Loucy (cell line): Measurements from ENCODE around the gene GRM7.

ENCODE experiments used
- CTCF ChIP-seq: fragments of 200-600 bp; sonication (generic); conservative IDR thresholded peaks from 2 replicates; pipeline ENCODE4 v1.5.1; 2014; ENCODE audit warnings: mild to moderate bottlenecking, antibody characterized with exemption, low read length
- EZH2phosphoT487 ChIP-seq: fragments of 200-600 bp; IDR thresholded peaks from 2 replicates; pipeline ENCODE4 v1.6.1; 2018; ENCODE audit warnings: antibody characterized with exemption, mild to moderate bottlenecking, moderate library complexity, borderline replicate concordance

DNA sequence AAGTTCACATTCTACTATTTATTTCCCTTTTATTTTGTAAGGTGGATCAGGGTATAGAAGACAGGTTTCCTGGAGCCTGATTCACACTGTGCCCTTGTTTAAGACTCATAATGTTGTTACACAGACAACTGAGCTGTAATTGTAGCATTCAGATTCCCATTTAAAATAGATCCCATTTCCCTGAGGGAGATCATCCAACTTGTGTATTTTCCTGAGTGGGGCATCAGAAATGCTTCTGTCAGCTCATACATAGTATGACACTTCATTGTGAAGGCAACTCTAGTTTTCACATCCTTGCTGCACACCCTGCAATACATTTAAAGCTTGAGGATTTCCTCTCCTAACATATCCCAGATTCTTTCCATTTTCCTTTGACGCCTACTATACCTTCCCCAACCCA lies 659.7 kb downstream of the GRM7 start:
- TF ChIP-seq CTCF, result no peak
- TF ChIP-seq EZH2phosphoT487, result no peak
